H1 (cell line): ENCODE measurements around the gene EPB41L4A.

Source experiments
- CBX8 ChIP-seq: fragments of 300-800, 300-1000 bp; sonication (generic); IDR thresholded peaks from 2 replicates; pipeline ENCODE4 v1.7.1; 2016; ENCODE audit warnings: low read depth, low read length, borderline replicate concordance
- CHD2 ChIP-seq: IDR thresholded peaks from 2 replicates; pipeline ENCODE4 v1.6.1; 2012; ENCODE audit warnings: low read length, improper control_type of control experiment
- HDAC6 ChIP-seq: IDR thresholded peaks from one replicate; pipeline ENCODE4 v1.7.1; 2012; ENCODE audit warnings: low read depth, mild to moderate bottlenecking, inconsistent platforms, low read length, moderate library complexity
- TBP ChIP-seq: IDR thresholded peaks from 2 replicates; pipeline ENCODE4 v1.6.1; 2011; ENCODE audit warnings: low read depth, low read length, improper control_type of control experiment
- TF ChIP-seq, protein P1 (sequence below): IDR thresholded peaks from 2 replicates; pipeline ENCODE4 v1.6.1; 2012; ENCODE audit warnings: inconsistent platforms

DNA sequence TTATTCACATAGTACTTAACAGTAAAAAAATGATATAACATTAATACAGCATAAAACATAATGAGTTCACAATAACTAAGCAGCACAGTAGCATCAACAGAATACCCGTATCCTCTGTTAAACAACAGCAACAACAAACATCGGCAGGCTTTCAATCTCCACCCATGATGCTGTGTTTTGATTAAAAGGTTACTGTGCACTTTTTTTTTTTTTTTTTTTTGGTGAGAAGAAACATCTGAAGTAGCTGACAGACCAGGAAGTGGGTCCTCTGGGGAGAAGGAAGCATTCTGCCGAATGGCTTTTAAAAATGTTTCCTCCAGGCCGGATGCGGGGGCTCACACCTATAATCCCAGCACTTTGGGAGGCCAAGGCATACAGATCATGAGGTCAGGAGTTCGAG is 282.3 kb downstream of the EPB41L4A start:
- TF ChIP-seq TBP (no peak), CBX8 (no peak), HDAC6 (no peak), CHD2 (no peak)
- TF ChIP-seq, protein P1, sequence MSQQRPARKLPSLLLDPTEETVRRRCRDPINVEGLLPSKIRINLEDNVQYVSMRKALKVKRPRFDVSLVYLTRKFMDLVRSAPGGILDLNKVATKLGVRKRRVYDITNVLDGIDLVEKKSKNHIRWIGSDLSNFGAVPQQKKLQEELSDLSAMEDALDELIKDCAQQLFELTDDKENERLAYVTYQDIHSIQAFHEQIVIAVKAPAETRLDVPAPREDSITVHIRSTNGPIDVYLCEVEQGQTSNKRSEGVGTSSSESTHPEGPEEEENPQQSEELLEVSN, result no peak
